Dedifferentiated amniotic fluid mesenchymal stem cell (primary cell): ENCODE measurements around the gene ISYNA1.

Experiments
- DNase-seq: peaks from one replicate; pipeline ENCODE4 v3.0.0-alpha.2; 2016; ENCODE audit errors: extremely low spot score

ISYNA1 gene

GRCh38 chr19:18443831-18444230, 5.9 kb upstream of the ISYNA1 start:
- no peak for DNase-seq

GRCh38 chr19:18443406-18443805, 5.5 kb upstream of the ISYNA1 start:
- DNase-seq: no peak

- DNase-seq: no peak
Measured at GRCh38 chr19:18442941-18443340, 5.0 kb upstream of the ISYNA1 start.

GRCh38 chr19:18441804-18442788, 4.2 kb upstream of the ISYNA1 start:
- no peak for DNase-seq

- DNase-seq: no peak
Measured at GRCh38 chr19:18440936-18441803, 3.2 kb upstream of the ISYNA1 start.

- no peak for DNase-seq
Measured at GRCh38 chr19:18440415-18440877, 2.5 kb upstream of the ISYNA1 start.

- DNase-seq: no peak
Measured at GRCh38 chr19:18439910-18440237, 1.9 kb upstream of the ISYNA1 start.

- DNase-seq: no peak
Measured at GRCh38 chr19:18439025-18439909, 1.3 kb upstream of the ISYNA1 start.

- no peak for DNase-seq
Measured at GRCh38 chr19:18438331-18439024, 545 bp upstream of the ISYNA1 start.

GRCh38 chr19:18436671-18437490, 1.1 kb downstream of the ISYNA1 start:
- DNase-seq: peak; percentile 25

- no peak for DNase-seq
Measured at GRCh38 chr19:18435842-18436670, 1.9 kb downstream of the ISYNA1 start.

GRCh38 chr19:18435178-18435841, 2.6 kb downstream of the ISYNA1 start:
- DNase-seq: no peak

GRCh38 chr19:18434411-18435175, 3.3 kb downstream of the ISYNA1 start:
- no peak for DNase-seq

- DNase-seq: no peak
Measured at GRCh38 chr19:18433735-18434398, 4.1 kb downstream of the ISYNA1 start.

- no peak for DNase-seq
Measured at GRCh38 chr19:18433015-18433691, 4.8 kb downstream of the ISYNA1 start.

GRCh38 chr19:18432275-18433014, 5.5 kb downstream of the ISYNA1 start:
- DNase-seq: no peak
